Measurements from ENCODE around the gene PLPP7. TPM values are rescaled to one million over a fixed set of nuclear protein-coding genes. Genes with fewer than 3 reads are reported as not detected.

PLPP7 gene
- polyA plus RNA-seq, 1 donor (not counting 4 experiments of a cell fraction or from before 2014, with no cell fraction given): not detected

Other genes with a start within 250 kb of the PLPP7 start
- gene AIF1L, start 193.2 kb upstream of the PLPP7 start, polyA plus RNA-seq: 1.0 to 2.6 TPM (median 1.5 TPM) in 3 replicates
- 4.7 to 7.3 TPM (median 6.4 TPM) in 3 replicates for gene NUP214, start 164.1 kb upstream of the PLPP7 start, polyA plus RNA-seq
- gene FAM78A, start 13.2 kb upstream of the PLPP7 start, polyA plus RNA-seq: 0.25 to 1.1 TPM (median 0.33 TPM) in 3 replicates
- 15.2 to 38.8 TPM (median 20.8 TPM) in 3 replicates for gene PRRC2B, start 104.4 kb downstream of the PLPP7 start, polyA plus RNA-seq
- gene POMT1, start 213.2 kb downstream of the PLPP7 start, polyA plus RNA-seq: 10.3 to 13.2 TPM (median 12.6 TPM) in 3 replicates
- 15.4 to 17.0 TPM (median 15.7 TPM) in 3 replicates for gene UCK1, start 241.5 kb downstream of the PLPP7 start, polyA plus RNA-seq

Data from keratinocyte (primary cell).